Naive B cell (primary cell): ENCODE data around the gene SLC15A5. TPM values are rescaled to one million over a fixed set of nuclear protein-coding genes. Genes with fewer than 3 reads are reported as not detected.

ENCODE experiments used
- ATAC-seq, 2 donors: fragments of 150-1000 bp; cut with Tn5 transposase; 2 replicates each; pipeline ENCODE4 v1.10.0; 2021; ENCODE audit warnings: low read depth in 2 of 2, mild to moderate bottlenecking in 2 of 2, moderate library complexity in 2 of 2
- DNase-seq: peaks from one replicate; pipeline ENCODE4 v3.0.0; 2022
- H3K27ac Mint-ChIP-seq, 6 donors: one replicate each; pipeline ENCODE4 v1.8.0; 2020 to 2022; ENCODE audit warnings: mild to moderate bottlenecking in 6 of 6, mixed read lengths in 6 of 6, moderate library complexity in 5 of 6, inconsistent platforms in 2 of 6
- H3K27me3 Mint-ChIP-seq, 3 donors: one replicate each; pipeline ENCODE4 v1.8.0; 2021 to 2022; ENCODE audit warnings: mixed read lengths in 3 of 3, mild to moderate bottlenecking in 1 of 3
- H3K36me3 Mint-ChIP-seq, 2 donors: one replicate each; pipeline ENCODE4 v1.8.0; 2020 to 2022; ENCODE audit warnings: mixed read lengths in 2 of 2, inconsistent platforms in 1 of 2, mild to moderate bottlenecking in 1 of 2
- H3K4me1 Mint-ChIP-seq, 3 donors: one replicate each; pipeline ENCODE4 v1.8.0; 2020 to 2022; ENCODE audit warnings: mixed read lengths in 3 of 3, inconsistent platforms in 1 of 3, mild to moderate bottlenecking in 1 of 3, moderate library complexity in 1 of 3
- H3K4me3 Mint-ChIP-seq, 8 donors: one replicate each; pipeline ENCODE4 v1.8.0; 2020 to 2022; ENCODE audit warnings: mild to moderate bottlenecking in 8 of 8, mixed read lengths in 8 of 8, moderate library complexity in 8 of 8, inconsistent platforms in 2 of 8
- H3K9me3 Mint-ChIP-seq, 7 donors: one replicate each; pipeline ENCODE4 v1.8.0; 2020 to 2022; ENCODE audit warnings: mixed read lengths in 7 of 7, mild to moderate bottlenecking in 5 of 7, inconsistent platforms in 2 of 7, moderate library complexity in 1 of 7
- polyA plus RNA-seq, 6 donors: library from polyadenylated mRNA; unstranded; fragments of 300-500 nt; fragmentation: Illumina TruSeq; gene quantifications; one replicate each; pipeline ENCODE4 v1.2.3, GENCODE V29; 2021; ENCODE audit warnings: low read depth in 6 of 6

SLC15A5 gene
- polyA plus RNA-seq, 6 donors from 2014 or later, result not detected

DNA sequence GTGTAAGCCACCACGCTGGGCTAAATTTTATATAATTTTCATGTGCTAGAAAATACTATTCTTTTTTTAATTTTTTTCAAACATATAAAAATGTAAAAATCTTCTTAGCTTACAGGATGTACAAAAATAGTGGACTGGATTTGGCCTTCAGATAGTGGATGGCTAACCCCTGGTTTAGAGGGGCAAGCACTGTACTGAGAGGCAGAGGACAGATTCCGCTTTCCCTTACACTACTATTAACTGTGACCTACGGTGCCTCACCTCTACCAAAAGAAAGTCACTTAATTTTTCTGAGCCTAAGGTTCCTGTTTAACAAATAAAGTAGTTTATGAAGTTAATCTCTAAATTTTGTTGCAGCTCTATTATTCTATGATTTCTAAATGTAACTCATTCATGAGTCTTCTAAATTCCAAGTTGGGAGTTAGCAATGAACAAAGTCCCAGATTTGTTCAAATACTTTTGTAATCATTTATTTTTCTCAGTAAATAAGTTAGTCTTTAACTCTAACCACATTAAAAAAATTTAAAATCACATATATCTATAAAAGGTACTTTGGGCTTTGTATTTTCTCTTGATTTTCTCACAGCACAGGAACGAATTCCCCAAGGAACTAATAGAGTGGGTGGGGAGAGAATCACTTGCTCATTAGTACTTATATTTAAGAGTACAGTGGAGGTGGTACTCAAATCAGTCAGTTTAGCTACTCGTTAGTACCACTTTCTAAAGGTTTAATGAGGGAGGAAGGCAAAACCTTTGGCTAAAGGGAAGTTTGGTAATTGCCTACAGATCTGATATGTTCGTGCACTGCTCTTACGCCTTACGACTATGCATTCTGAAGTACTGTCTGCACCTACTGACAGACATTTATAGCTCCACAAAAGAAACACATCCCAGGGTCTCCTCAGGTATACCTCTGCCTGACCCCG, 33.7 kb downstream of the SLC15A5 start:
- Mint-ChIP-seq H3K4me1 (no peaks in the 10 kb centered on the region), H3K4me3 (no peak overlapping the region), H3K36me3 (no peaks in the 10 kb centered on the region), H3K27ac (no peak overlapping the region), H3K9me3 (peaks cover 0 to 9% (median 3%) of the 10 kb centered on the region in 7 donors), H3K27me3 (no peaks in the 10 kb centered on the region)
- ATAC-seq, result no peak
- no peak for DNase-seq

GRCh38 chr12:16241346-16241745, 36.1 kb downstream of the SLC15A5 start:
- Mint-ChIP-seq H3K9me3 (peaks cover 0 to 6% (median 3%) of the 10 kb centered on the region in 7 donors), H3K36me3 (no peaks in the 10 kb centered on the region), H3K4me3 (no peak overlapping the region), H3K27ac (no peak overlapping the region), H3K27me3 (no peaks in the 10 kb centered on the region), H3K4me1 (no peaks in the 10 kb centered on the region)
- no peak for DNase-seq
- no peak for ATAC-seq

DNA sequence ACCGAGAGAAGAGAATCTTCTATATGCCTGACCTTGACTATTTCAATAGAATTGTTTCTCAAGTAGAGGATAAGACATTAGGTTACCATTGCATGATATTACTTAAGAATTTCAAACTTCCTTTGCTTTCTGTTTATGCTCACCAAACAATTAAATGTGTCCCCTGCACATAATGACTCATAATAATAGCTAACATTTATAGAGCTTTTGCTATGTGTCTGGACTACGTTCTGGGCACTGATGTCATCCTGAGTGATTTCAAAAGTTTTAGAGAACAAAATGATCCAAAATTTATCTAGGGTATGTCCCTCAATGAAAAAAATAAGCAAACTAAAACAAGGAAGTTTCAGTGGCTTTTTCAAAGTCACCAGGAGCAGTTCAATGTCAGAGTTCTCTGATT, 38.8 kb downstream of the SLC15A5 start:
- Mint-ChIP-seq H3K4me3 (no peak overlapping the region), H3K9me3 (peaks cover 0 to 3% (median 0%) of the 10 kb centered on the region in 7 donors)

GRCh38 chr12:16229676-16230075, 47.8 kb downstream of the SLC15A5 start:
- Mint-ChIP-seq H3K36me3 (no peaks in the 10 kb centered on the region), H3K27me3 (no peaks in the 10 kb centered on the region), H3K4me1 (no peaks in the 10 kb centered on the region), H3K9me3 (peaks cover 0 to 19% (median 6%) of the 10 kb centered on the region in 7 donors), H3K27ac (no peak overlapping the region), H3K4me3 (no peak overlapping the region)
- ATAC-seq (no peak), DNase-seq (no peak)

More for the DNA sequence above, 38.8 kb downstream of the SLC15A5 start:
- ATAC-seq (no peak), DNase-seq (no peak)
- no peaks in the 10 kb centered on the region for H3K27me3 Mint-ChIP-seq
- H3K27ac Mint-ChIP-seq, result no peak overlapping the region
- no peaks in the 10 kb centered on the region for H3K36me3 Mint-ChIP-seq
- no peaks in the 10 kb centered on the region for H3K4me1 Mint-ChIP-seq

GRCh38 chr12:16228067-16228466, 49.4 kb downstream of the SLC15A5 start:
- DNase-seq, result no peak
- H3K4me3 Mint-ChIP-seq, result no peak overlapping the region
- no peaks in the 10 kb centered on the region for H3K27me3 Mint-ChIP-seq
- H3K27ac Mint-ChIP-seq, result no peak overlapping the region
- H3K4me1 Mint-ChIP-seq, result no peaks in the 10 kb centered on the region
- peaks cover 0 to 19% (median 5%) of the 10 kb centered on the region in 7 donors for H3K9me3 Mint-ChIP-seq
- ATAC-seq, result no peak
- no peaks in the 10 kb centered on the region for H3K36me3 Mint-ChIP-seq

- Mint-ChIP-seq H3K4me1 (no peaks in the 10 kb centered on the region), H3K27ac (no peak overlapping the region), H3K36me3 (no peaks in the 10 kb centered on the region), H3K4me3 (no peak overlapping the region), H3K27me3 (no peaks in the 10 kb centered on the region), H3K9me3 (peaks cover 0 to 7% (median 3%) of the 10 kb centered on the region in 7 donors)
- ATAC-seq, result no peak
- DNase-seq, result no peak
Observed at GRCh38 chr12:16225692-16226091, 51.8 kb downstream of the SLC15A5 start.

DNA sequence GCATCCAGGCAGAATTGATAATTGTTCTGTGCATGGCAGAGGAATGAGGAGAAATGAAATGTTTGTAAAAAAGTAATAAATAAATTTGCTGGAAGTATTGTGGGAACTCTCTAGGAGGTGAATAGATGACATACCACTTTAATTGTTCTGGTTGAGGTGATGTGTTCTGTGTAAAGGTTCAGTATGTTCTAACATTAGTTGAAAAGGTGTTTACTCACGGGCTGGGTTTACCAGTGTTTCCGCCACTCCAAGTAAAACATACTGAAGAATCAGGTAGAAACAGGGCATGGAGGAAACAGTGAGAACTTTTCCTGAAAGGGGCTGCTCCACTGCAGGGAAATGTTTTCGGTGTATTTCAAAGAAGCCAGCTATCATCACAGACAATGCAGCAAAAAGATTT, 53.3 kb downstream of the SLC15A5 start:
- Mint-ChIP-seq H3K4me3 (peak overlapping the region in 1 of 8 donors; percentile 11), H3K27ac (no peak overlapping the region), H3K9me3 (peaks cover 0 to 9% (median 3%) of the 10 kb centered on the region in 7 donors), H3K36me3 (no peaks in the 10 kb centered on the region), H3K4me1 (no peaks in the 10 kb centered on the region), H3K27me3 (no peaks in the 10 kb centered on the region)
- DNase-seq (no peak), ATAC-seq (no peak)

DNA sequence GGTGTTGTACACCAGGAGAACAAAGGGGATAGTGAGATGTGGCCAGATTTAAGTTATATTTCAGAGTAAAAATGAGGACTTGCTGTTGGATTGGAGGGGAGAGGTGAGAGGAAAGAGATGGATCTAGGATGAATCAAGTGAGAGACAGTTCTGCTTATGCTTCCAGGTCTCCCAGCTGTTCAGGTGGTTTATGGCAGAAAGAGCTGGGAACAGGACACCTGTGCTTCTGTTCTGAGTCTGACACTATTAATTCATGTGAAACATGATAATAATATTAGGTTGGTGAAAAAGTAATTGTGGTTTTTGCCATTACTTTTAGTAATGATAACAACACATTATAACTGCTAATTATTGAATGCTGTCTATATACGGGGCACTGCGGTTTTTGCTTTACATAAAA, 55.7 kb downstream of the SLC15A5 start:
- ATAC-seq, result no peak
- H3K4me1 Mint-ChIP-seq, result no peaks in the 10 kb centered on the region
- no peak overlapping the region for H3K27ac Mint-ChIP-seq
- DNase-seq, result no peak
- no peaks in the 10 kb centered on the region for H3K27me3 Mint-ChIP-seq
- no peaks in the 10 kb centered on the region for H3K36me3 Mint-ChIP-seq
- peaks cover 0 to 9% (median 3%) of the 10 kb centered on the region in 7 donors for H3K9me3 Mint-ChIP-seq
- H3K4me3 Mint-ChIP-seq, result no peak overlapping the region

DNA sequence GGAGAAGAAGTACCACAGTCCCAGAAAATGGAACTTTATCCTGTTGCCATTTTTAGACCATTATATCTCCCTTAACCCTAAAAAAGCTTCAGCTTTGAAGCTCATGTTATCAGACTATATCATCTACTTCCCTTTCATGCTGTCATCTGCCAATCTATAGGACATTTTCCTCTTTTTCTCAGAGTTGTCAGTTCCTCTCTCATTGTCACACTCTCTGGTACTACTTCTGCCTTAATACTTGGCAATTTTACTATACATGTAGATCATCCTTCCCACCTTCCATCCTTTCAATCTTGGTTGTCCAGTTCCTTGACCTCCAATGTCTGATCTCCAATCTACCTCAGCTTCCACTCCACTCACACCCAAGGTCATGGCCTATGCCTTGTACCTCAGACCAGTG, 57.4 kb downstream of the SLC15A5 start:
- Mint-ChIP-seq H3K9me3 (peaks cover 0 to 9% (median 0%) of the 10 kb centered on the region in 7 donors), H3K4me3 (no peak overlapping the region), H3K27ac (no peak overlapping the region), H3K36me3 (no peaks in the 10 kb centered on the region), H3K4me1 (no peaks in the 10 kb centered on the region), H3K27me3 (no peaks in the 10 kb centered on the region)
- DNase-seq, result no peak
- ATAC-seq, result no peak

DNA sequence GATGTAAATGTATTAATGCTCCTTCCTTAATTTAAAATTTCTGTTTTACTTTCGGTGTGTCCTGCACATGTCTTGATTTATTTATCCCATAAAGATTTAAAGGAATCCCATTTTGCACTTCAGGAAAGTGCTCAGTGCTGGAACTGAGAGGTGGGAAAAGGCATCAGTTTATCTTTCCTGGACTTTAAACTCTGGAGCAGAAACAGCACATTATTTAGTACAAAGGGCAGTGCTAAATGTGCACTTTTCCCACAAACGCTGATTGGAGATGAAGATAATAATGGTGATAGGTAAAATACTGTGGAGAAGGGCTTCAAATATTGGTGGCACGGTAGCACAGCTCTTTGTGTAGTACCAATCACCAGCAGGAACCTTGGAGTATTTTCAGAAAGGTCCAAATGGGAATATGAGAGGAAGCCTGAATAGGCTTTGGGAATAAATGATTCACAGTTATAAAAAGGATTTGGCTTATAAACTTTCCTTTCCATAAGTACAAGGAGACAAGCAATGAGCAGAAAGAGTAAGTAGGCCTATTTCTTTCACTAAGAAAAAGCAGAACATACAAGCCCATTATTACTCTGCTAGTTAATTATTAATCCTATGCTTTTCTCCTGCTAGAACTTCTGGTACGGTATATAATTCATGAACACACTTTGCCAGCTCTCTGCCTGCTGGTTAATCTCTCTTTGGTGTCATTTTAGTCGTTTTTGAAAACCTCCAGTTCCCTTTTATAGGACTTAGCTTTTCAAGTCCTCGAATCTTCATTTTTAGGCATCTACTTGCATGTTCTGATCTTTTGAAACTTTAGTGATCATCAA, 58.3 kb downstream of the SLC15A5 start:
- H3K36me3 Mint-ChIP-seq, result no peaks in the 10 kb centered on the region
- no peak overlapping the region for H3K27ac Mint-ChIP-seq
- ATAC-seq (no peak), DNase-seq (no peak)
- H3K4me3 Mint-ChIP-seq, result no peak overlapping the region
- H3K9me3 Mint-ChIP-seq, result peaks cover 0 to 9% (median 0%) of the 10 kb centered on the region in 7 donors
- H3K4me1 Mint-ChIP-seq, result no peaks in the 10 kb centered on the region
- H3K27me3 Mint-ChIP-seq, result no peaks in the 10 kb centered on the region

DNA sequence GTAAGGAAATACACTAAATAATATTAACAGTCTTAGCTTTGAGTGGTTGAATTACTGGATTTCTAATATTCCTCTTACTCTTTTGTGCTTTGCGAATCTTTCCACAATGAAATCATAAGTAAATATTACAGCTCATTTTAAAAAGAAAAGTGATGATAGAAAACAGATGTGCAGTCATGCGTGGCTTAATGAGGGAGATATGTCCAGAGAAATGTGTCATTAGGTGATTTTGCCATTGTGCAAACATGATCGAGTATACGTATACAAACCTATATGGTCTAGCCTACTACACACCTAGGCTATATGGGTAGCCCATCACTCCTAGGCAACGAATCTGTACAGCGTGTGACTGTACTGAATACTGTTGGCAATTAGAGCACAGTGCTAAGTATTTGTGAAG, 59.3 kb downstream of the SLC15A5 start:
- DNase-seq (no peak), ATAC-seq (no peak)
- H3K27me3 Mint-ChIP-seq, result no peaks in the 10 kb centered on the region
- no peaks in the 10 kb centered on the region for H3K36me3 Mint-ChIP-seq
- H3K9me3 Mint-ChIP-seq, result peaks cover 0 to 9% (median 0%) of the 10 kb centered on the region in 7 donors
- no peak overlapping the region for H3K4me3 Mint-ChIP-seq
- no peaks in the 10 kb centered on the region for H3K4me1 Mint-ChIP-seq
- no peak overlapping the region for H3K27ac Mint-ChIP-seq

GRCh38 chr12:16211731-16212130, 65.8 kb downstream of the SLC15A5 start:
- H3K4me1 Mint-ChIP-seq, result no peaks in the 10 kb centered on the region
- no peak overlapping the region for H3K27ac Mint-ChIP-seq
- no peak for ATAC-seq
- DNase-seq, result no peak
- no peaks in the 10 kb centered on the region for H3K36me3 Mint-ChIP-seq
- H3K27me3 Mint-ChIP-seq, result no peaks in the 10 kb centered on the region
- H3K4me3 Mint-ChIP-seq, result no peak overlapping the region
- no peaks in the 10 kb centered on the region for H3K9me3 Mint-ChIP-seq

- DNase-seq (no peak), ATAC-seq (peak; percentile 54 to 61)
- peaks cover 7 to 12% of the 10 kb centered on the region in 2 donors for H3K36me3 Mint-ChIP-seq
- peaks cover 0 to 6% (median 0%) of the 10 kb centered on the region in 3 donors for H3K4me1 Mint-ChIP-seq
- no peak overlapping the region for H3K4me3 Mint-ChIP-seq
- peak overlapping the region in 1 of 6 donors; percentile 13 for H3K27ac Mint-ChIP-seq
- peaks cover 4 to 20% (median 12%) of the 10 kb centered on the region in 7 donors for H3K9me3 Mint-ChIP-seq
- no peaks in the 10 kb centered on the region for H3K27me3 Mint-ChIP-seq
Observed at GRCh38 chr12:16198884-16199283, 78.6 kb downstream of the SLC15A5 start.
